OCI-LY3 (cell line): Measurements from ENCODE around the gene TEDC2.

Experiments
- H2AFZ ChIP-seq: fragments of 200-600, 300-600 bp; shearing (Covaris generic); 2 replicates; pipeline ENCODE4 v1.6.0; 2014; ENCODE audit warnings: antibody characterized with exemption, low read depth, low read length
- H3K27ac ChIP-seq: fragments of 200-600, 300-600 bp; sonication (generic); 2 replicates; pipeline ENCODE4 v1.5.1; 2014; ENCODE audit warnings: mild to moderate bottlenecking, low read length, moderate library complexity, mixed read lengths
- H3K27me3 ChIP-seq: fragments of 200-600, 300-600 bp; sonication (generic); 2 replicates; pipeline ENCODE4 v1.6.1; 2014; ENCODE audit warnings: low read depth, low read length, mixed read lengths
- H3K36me3 ChIP-seq: fragments of 200-600, 300-600 bp; sonication (generic); replicated peaks from 2 replicates; pipeline ENCODE3; 2014; ENCODE audit warnings: low read depth, low read length, mixed read lengths
- H3K4me1 ChIP-seq: fragments of 300-600, 200-600 bp; sonication (generic); 2 replicates; pipeline ENCODE4 v1.6.1; 2014; ENCODE audit warnings: low read length, mixed read lengths
- H3K4me2 ChIP-seq: fragments of 200-600, 300-600 bp; sonication (generic); 2 replicates; pipeline ENCODE4 v1.6.1; 2014; ENCODE audit warnings: low read length, mixed read lengths
- H3K4me3 ChIP-seq: fragments of 300-600, 200-600 bp; sonication (generic); 2 replicates; pipeline ENCODE4 v1.5.1; 2014; ENCODE audit warnings: antibody characterized with exemption, mild to moderate bottlenecking, low read length, moderate library complexity
- H3K79me2 ChIP-seq: fragments of 300-600, 200-600 bp; shearing (Covaris generic); 2 replicates; pipeline ENCODE4 v1.6.1; 2014; ENCODE audit warnings: mild to moderate bottlenecking, low read length, mixed read lengths
- H3K9ac ChIP-seq: fragments of 300-600, 200-600 bp; shearing (Covaris generic); 2 replicates; pipeline ENCODE4 v1.6.0; 2014; ENCODE audit warnings: mild to moderate bottlenecking, low read length, moderate library complexity
- H3K9me3 ChIP-seq: fragments of 200-600, 300-600 bp; shearing (Covaris generic); 2 replicates; pipeline ENCODE4 v1.6.1; 2014; ENCODE audit warnings: low read length, mixed read lengths; ENCODE audit not compliant: insufficient read depth
- H4K20me1 ChIP-seq: fragments of 200-600, 300-600 bp; sonication (generic); 2 replicates; pipeline ENCODE4 v1.6.1; 2016; ENCODE audit warnings: low read length, mixed read lengths; ENCODE audit not compliant: insufficient read depth
- EZH2phosphoT487 ChIP-seq: fragments of 200-600 bp; shearing (Covaris generic); IDR thresholded peaks from 2 replicates; pipeline ENCODE4 v1.6.1; 2018; ENCODE audit warnings: antibody characterized with exemption, mixed run types, low read depth
- TF ChIP-seq, protein P1 (sequence below): fragments of 200-600, 300-600 bp; sonication (generic); IDR thresholded peaks from 2 replicates; pipeline ENCODE4 v1.5.1; 2014; ENCODE audit warnings: antibody characterized with exemption, low read length, low read depth

Gene TEDC2

DNA sequence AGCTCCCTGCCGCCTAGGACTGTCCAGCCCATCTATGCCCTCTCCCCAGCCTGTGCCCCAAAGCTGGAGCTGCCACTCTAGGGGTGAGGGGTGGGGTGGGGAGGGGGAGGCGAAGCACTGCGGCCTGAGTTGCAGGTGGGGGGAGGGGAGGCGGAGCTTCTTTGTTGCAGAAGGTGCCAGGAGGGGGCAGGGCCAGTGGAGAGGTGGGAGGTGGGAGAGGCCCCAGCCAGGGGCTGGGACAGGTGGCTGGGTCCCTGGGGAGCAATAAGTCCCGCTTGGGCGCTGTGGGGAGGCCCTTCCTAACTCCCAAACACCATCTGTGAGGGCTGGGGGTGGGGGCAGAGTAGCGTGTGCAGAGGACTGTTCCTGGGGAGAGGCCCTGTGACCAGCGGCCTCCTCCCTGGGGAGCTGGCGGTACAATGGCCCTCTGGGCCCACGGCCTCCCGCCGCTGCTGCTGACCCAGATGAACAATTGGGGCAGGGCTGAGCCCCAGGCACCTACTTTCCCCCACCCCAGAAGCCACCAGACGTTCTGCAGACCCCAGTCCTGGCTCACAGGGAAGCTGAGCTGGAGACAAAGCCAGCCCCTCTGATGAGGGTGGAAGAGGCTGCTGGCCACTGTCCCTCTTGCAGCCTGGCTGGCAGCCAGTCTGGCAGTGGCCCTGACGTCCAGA, 9.0 kb downstream of the TEDC2 start:
- H3K4me3 ChIP-seq: peak overlapping the region; percentile 72
- H3K9me3 ChIP-seq: no peaks in the 10 kb centered on the region
- H3K27ac ChIP-seq: no peak overlapping the region
- no peaks in the 10 kb centered on the region for H3K79me2 ChIP-seq
- TF ChIP-seq, protein P1, sequence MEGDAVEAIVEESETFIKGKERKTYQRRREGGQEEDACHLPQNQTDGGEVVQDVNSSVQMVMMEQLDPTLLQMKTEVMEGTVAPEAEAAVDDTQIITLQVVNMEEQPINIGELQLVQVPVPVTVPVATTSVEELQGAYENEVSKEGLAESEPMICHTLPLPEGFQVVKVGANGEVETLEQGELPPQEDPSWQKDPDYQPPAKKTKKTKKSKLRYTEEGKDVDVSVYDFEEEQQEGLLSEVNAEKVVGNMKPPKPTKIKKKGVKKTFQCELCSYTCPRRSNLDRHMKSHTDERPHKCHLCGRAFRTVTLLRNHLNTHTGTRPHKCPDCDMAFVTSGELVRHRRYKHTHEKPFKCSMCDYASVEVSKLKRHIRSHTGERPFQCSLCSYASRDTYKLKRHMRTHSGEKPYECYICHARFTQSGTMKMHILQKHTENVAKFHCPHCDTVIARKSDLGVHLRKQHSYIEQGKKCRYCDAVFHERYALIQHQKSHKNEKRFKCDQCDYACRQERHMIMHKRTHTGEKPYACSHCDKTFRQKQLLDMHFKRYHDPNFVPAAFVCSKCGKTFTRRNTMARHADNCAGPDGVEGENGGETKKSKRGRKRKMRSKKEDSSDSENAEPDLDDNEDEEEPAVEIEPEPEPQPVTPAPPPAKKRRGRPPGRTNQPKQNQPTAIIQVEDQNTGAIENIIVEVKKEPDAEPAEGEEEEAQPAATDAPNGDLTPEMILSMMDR: no peak
- no peak for TF ChIP-seq EZH2phosphoT487
- H4K20me1 ChIP-seq: no peaks in the 10 kb centered on the region
- no peak overlapping the region for H2AFZ ChIP-seq
- peaks cover 30% of the 10 kb centered on the region for H3K4me1 ChIP-seq
- peak overlapping the region; percentile 77 for H3K4me2 ChIP-seq
- peak overlapping the region; percentile 42 for H3K9ac ChIP-seq
- H3K36me3 ChIP-seq: no peaks in the 10 kb centered on the region
- peaks cover 25% of the 10 kb centered on the region for H3K27me3 ChIP-seq

DNA sequence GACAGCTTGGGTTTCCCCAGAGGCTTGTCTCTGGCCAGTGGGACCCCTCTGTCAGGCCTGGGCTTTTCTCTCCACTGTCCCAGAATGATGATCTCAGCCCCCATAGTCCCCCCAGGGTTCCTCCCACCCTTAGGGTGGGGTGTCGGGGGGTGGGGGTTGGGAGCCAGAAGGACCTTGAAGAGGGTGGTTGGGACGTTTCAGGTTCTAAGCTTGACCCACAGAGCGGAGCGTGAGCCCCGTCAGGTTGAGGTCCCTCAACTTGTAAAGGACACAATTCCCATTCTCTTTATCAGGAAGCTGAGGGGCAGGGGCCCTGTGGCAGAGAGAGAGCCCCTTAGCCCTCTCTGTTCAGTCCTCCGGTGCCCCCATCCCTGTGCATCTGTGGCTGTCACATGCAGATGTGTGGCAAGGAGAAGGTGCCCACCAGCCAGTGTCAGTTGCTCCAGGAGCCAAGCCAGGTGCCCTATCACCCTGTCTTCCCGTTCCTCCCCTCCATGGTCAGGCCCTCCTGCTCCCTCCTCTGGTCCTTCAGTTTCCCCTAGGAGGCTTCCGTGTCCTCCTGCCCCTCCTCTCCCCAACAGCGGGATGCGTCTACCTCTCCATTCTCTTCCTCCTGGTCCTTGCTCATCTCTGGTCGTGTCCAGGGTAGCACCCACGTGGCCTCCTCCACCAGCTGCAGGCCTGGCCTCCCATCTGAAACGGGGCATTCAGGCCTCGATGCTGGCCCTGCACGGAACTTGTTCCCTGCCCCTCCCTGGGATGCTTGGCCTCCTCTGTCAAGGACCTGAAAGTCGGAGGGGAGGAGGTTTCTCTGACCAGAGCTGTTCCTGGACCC, 9.7 kb downstream of the TEDC2 start:
- H3K79me2 ChIP-seq: peaks cover 4% of the 10 kb centered on the region; the same call in 1 of the 2 replicates
- H3K4me2 ChIP-seq: peak overlapping the region; percentile 77
- H3K9me3 ChIP-seq: no peaks in the 10 kb centered on the region
- H2AFZ ChIP-seq: no peak overlapping the region
- no peak overlapping the region for H3K27ac ChIP-seq
- H4K20me1 ChIP-seq: no peaks in the 10 kb centered on the region
- H3K4me1 ChIP-seq: peaks cover 30% of the 10 kb centered on the region
- no peaks in the 10 kb centered on the region for H3K36me3 ChIP-seq
- TF ChIP-seq EZH2phosphoT487: no peak
- TF ChIP-seq, protein P1: no peak
- H3K27me3 ChIP-seq: peaks cover 25% of the 10 kb centered on the region
- H3K9ac ChIP-seq: peak overlapping the region; percentile 42
- peak overlapping the region; percentile 72 for H3K4me3 ChIP-seq

- H3K27me3 ChIP-seq: peaks cover 25% of the 10 kb centered on the region
- H3K4me2 ChIP-seq: no peak overlapping the region
- H3K36me3 ChIP-seq: no peaks in the 10 kb centered on the region
- H3K9ac ChIP-seq: no peak overlapping the region
- no peaks in the 10 kb centered on the region for H4K20me1 ChIP-seq
- H3K4me3 ChIP-seq: no peak overlapping the region
- no peak for TF ChIP-seq EZH2phosphoT487
- TF ChIP-seq, protein P1: no peak
- peaks cover 30% of the 10 kb centered on the region for H3K4me1 ChIP-seq
- no peak overlapping the region for H3K27ac ChIP-seq
- H3K9me3 ChIP-seq: no peaks in the 10 kb centered on the region
- no peak overlapping the region for H2AFZ ChIP-seq
- peaks cover 4% of the 10 kb centered on the region; the same call in 1 of the 2 replicates for H3K79me2 ChIP-seq
Observed at GRCh38 chr16:2470234-2470601, 10.3 kb downstream of the TEDC2 start.

GRCh38 chr16:2470603-2471015, 10.7 kb downstream of the TEDC2 start:
- no peak overlapping the region for H3K4me2 ChIP-seq
- H3K79me2 ChIP-seq: peaks cover 5% of the 10 kb centered on the region; the same call in 1 of the 2 replicates
- H3K27me3 ChIP-seq: peaks cover 25% of the 10 kb centered on the region
- H3K9me3 ChIP-seq: no peaks in the 10 kb centered on the region
- no peak overlapping the region for H3K9ac ChIP-seq
- H3K36me3 ChIP-seq: no peaks in the 10 kb centered on the region
- H3K4me1 ChIP-seq: peaks cover 30% of the 10 kb centered on the region
- H4K20me1 ChIP-seq: no peaks in the 10 kb centered on the region
- no peak overlapping the region for H3K4me3 ChIP-seq
- no peak overlapping the region for H2AFZ ChIP-seq
- no peak for TF ChIP-seq EZH2phosphoT487
- no peak overlapping the region for H3K27ac ChIP-seq
